KMS-11 (cell line): Measurements from ENCODE around the gene TMEM150C.

ENCODE experiments used
- H2AFZ ChIP-seq: fragments of 200-600 bp; sonication (generic); 2 replicates; pipeline ENCODE4 v1.6.1; 2016; ENCODE audit warnings: antibody characterized with exemption, mixed run types, low read depth
- H3K27ac ChIP-seq: fragments of 200-600 bp; sonication (generic); 2 replicates; pipeline ENCODE4 v1.6.1; 2016; ENCODE audit warnings: mild to moderate bottlenecking, mixed run types
- H3K27me3 ChIP-seq: fragments of 200-600 bp; sonication (generic); 2 replicates; pipeline ENCODE4 v1.6.1; 2017; ENCODE audit warnings: mild to moderate bottlenecking, low read depth, mixed run types, moderate library complexity; ENCODE audit not compliant: insufficient read depth
- H3K36me3 ChIP-seq: fragments of 200-600 bp; sonication (generic); 2 replicates; pipeline ENCODE4 v1.6.1; 2017; ENCODE audit warnings: mild to moderate bottlenecking, mixed run types; ENCODE audit not compliant: insufficient read depth
- H3K4me1 ChIP-seq: fragments of 200-600 bp; sonication (generic); 2 replicates; pipeline ENCODE4 v1.6.1; 2016; ENCODE audit warnings: mild to moderate bottlenecking, low read depth, mixed run types; ENCODE audit not compliant: poor library complexity, severe bottlenecking
- H3K4me2 ChIP-seq: fragments of 200-600 bp; sonication (generic); 2 replicates; pipeline ENCODE4 v1.7.0; 2016; ENCODE audit warnings: mild to moderate bottlenecking, mixed run types
- H3K4me3 ChIP-seq: fragments of 200-600 bp; sonication (generic); IDR thresholded peaks from 2 replicates; pipeline ENCODE4 v1.6.1; 2017; ENCODE audit warnings: low read depth, low read length, mixed read lengths; ENCODE audit not compliant: insufficient read depth
- H3K79me2 ChIP-seq: fragments of 200-600 bp; sonication (generic); 2 replicates; pipeline ENCODE4 v1.6.1; 2016; ENCODE audit warnings: low read depth, mixed run types; ENCODE audit not compliant: insufficient read depth
- H3K9ac ChIP-seq: fragments of 200-600 bp; sonication (generic); 2 replicates; pipeline ENCODE4 v1.6.1; 2016; ENCODE audit warnings: mild to moderate bottlenecking, mixed run types
- H4K20me1 ChIP-seq: fragments of 200-600 bp; sonication (generic); 2 replicates; pipeline ENCODE4 v1.6.1; 2016; ENCODE audit warnings: mild to moderate bottlenecking, mixed run types; ENCODE audit not compliant: insufficient read depth
- CTCF ChIP-seq: fragments of 200-600 bp; sonication (generic); conservative IDR thresholded peaks from 2 replicates; pipeline ENCODE4 v1.6.1; 2017; ENCODE audit warnings: low read depth, mild to moderate bottlenecking, antibody characterized with exemption, low read length, moderate library complexity, mixed read lengths

The TMEM150C gene

GRCh38 chr4:82436780-82437179, 125.0 kb downstream of the TMEM150C start:
- peaks cover 14% of the 10 kb centered on the region for H4K20me1 ChIP-seq
- H3K27ac ChIP-seq, result no peak overlapping the region
- H3K27me3 ChIP-seq, result no peaks in the 10 kb centered on the region
- no peak overlapping the region for H3K4me2 ChIP-seq
- H3K79me2 ChIP-seq, result peaks cover 97% of the 10 kb centered on the region
- no peak overlapping the region for H2AFZ ChIP-seq
- peaks cover 17% of the 10 kb centered on the region for H3K4me1 ChIP-seq
- no peak overlapping the region for H3K4me3 ChIP-seq
- peaks cover 9% of the 10 kb centered on the region; the same call in 1 of the 2 replicates for H3K36me3 ChIP-seq
- TF ChIP-seq CTCF, result no peak
- H3K9ac ChIP-seq, result no peak overlapping the region

- H3K79me2 ChIP-seq, result peaks cover 97% of the 10 kb centered on the region
- no peak overlapping the region for H3K27ac ChIP-seq
- H4K20me1 ChIP-seq, result peaks cover 14% of the 10 kb centered on the region
- no peak overlapping the region for H3K9ac ChIP-seq
- no peak overlapping the region for H3K4me2 ChIP-seq
- H3K4me1 ChIP-seq, result peaks cover 21% of the 10 kb centered on the region
- no peak overlapping the region for H3K4me3 ChIP-seq
- H2AFZ ChIP-seq, result no peak overlapping the region
- peaks cover 9% of the 10 kb centered on the region; the same call in 1 of the 2 replicates for H3K36me3 ChIP-seq
- no peak for TF ChIP-seq CTCF
- no peaks in the 10 kb centered on the region for H3K27me3 ChIP-seq
Observed at GRCh38 chr4:82436130-82436529, 125.7 kb downstream of the TMEM150C start.

GRCh38 chr4:82434949-82435348, 126.8 kb downstream of the TMEM150C start:
- TF ChIP-seq CTCF, result no peak
- H2AFZ ChIP-seq, result no peak overlapping the region
- H3K36me3 ChIP-seq, result peaks cover 9% of the 10 kb centered on the region; the same call in 1 of the 2 replicates
- peaks cover 21% of the 10 kb centered on the region for H3K4me1 ChIP-seq
- H3K27ac ChIP-seq, result no peak overlapping the region
- H3K4me2 ChIP-seq, result no peak overlapping the region
- peaks cover 92% of the 10 kb centered on the region for H3K79me2 ChIP-seq
- no peaks in the 10 kb centered on the region for H3K27me3 ChIP-seq
- no peak overlapping the region for H3K9ac ChIP-seq
- peaks cover 14% of the 10 kb centered on the region for H4K20me1 ChIP-seq
- H3K4me3 ChIP-seq, result no peak overlapping the region

- Histone ChIP-seq H2AFZ (no peak overlapping the region), H3K27ac (no peak overlapping the region), H3K36me3 (peaks cover 9% of the 10 kb centered on the region; the same call in 1 of the 2 replicates), H3K27me3 (no peaks in the 10 kb centered on the region), H3K4me1 (peaks cover 21% of the 10 kb centered on the region), H3K4me2 (no peak overlapping the region), H3K9ac (no peak overlapping the region), H3K4me3 (no peak overlapping the region), H3K79me2 (peaks cover 85% of the 10 kb centered on the region), H4K20me1 (peaks cover 14% of the 10 kb centered on the region)
- TF ChIP-seq CTCF, result no peak
Observed at GRCh38 chr4:82433791-82434190, 128.0 kb downstream of the TMEM150C start.
